GM23338 (cell line): ENCODE results near the gene SPATC1L. TPM values are rescaled to one million over a fixed set of nuclear protein-coding genes. Genes with fewer than 3 reads are reported as not detected.

Experiments
- CREB1 ChIP-seq: fragments of 250-450 bp; sonication (Bioruptor Pico); IDR thresholded peaks from 2 replicates; pipeline ENCODE4 v1.5.0; 2020; ENCODE audit warnings: low read depth, mild to moderate bottlenecking, moderate library complexity
- CTCF ChIP-seq, 2 experiments: fragments of 200-600 bp in 1 of 2; sonication (generic) in 1 of 2; conservative IDR thresholded peaks; 2 replicates each; pipeline versions ENCODE4 v1.5.1 to v1.6.1; 2016 to 2017; ENCODE audit warnings: antibody characterized with exemption in 2 of 2, low read depth in 2 of 2, mild to moderate bottlenecking in 2 of 2, moderate library complexity in 1 of 2
- EZH2 ChIP-seq: fragments of 200-600 bp; sonication (generic); IDR thresholded peaks from one replicate; pipeline ENCODE4 v1.8.0; 2017; ENCODE audit warnings: antibody characterized with exemption, mild to moderate bottlenecking, low read depth; ENCODE audit not compliant: unreplicated experiment
- EZH2phosphoT487 ChIP-seq: fragments of 200-600 bp; sonication (generic); IDR thresholded peaks from one replicate; pipeline ENCODE4 v1.8.1; 2018; ENCODE audit warnings: antibody characterized with exemption; ENCODE audit not compliant: unreplicated experiment
- NANOG ChIP-seq: IDR thresholded peaks from 2 replicates; pipeline ENCODE4 v1.6.1; 2016; ENCODE audit warnings: antibody characterized with exemption, borderline replicate concordance
- POLR2AphosphoS5 ChIP-seq: IDR thresholded peaks from 2 replicates; pipeline ENCODE4 v1.6.1; 2016; ENCODE audit warnings: antibody characterized with exemption, low read depth
- ZNF462 ChIP-seq: fragments of 250-450 bp; sonication (Bioruptor Pico); IDR thresholded peaks from 2 replicates; pipeline ENCODE4 v1.5.0; 2020; ENCODE audit warnings: mild to moderate bottlenecking, moderate library complexity
- polyA plus RNA-seq: library from polyadenylated mRNA; unstranded; fragments of >200 nt; fragmentation: Nextera tagmentation; extraction: Ambion mirVana; gene quantifications from 2 replicates; pipeline ENCODE4 v1.2.1, GENCODE V29; 2016
- total RNA-seq: library from RNA; depleted of rRNA; stranded (reverse); fragments of >200 nt; shearing (Covaris generic); gene quantifications from 2 replicates; pipeline ENCODE4 v1.2.3, GENCODE V29; 2014

SPATC1L gene
- total and polyA plus RNA-seq, 2 experiments from 2014 or later = 37.6 to 70.2 TPM

DNA sequence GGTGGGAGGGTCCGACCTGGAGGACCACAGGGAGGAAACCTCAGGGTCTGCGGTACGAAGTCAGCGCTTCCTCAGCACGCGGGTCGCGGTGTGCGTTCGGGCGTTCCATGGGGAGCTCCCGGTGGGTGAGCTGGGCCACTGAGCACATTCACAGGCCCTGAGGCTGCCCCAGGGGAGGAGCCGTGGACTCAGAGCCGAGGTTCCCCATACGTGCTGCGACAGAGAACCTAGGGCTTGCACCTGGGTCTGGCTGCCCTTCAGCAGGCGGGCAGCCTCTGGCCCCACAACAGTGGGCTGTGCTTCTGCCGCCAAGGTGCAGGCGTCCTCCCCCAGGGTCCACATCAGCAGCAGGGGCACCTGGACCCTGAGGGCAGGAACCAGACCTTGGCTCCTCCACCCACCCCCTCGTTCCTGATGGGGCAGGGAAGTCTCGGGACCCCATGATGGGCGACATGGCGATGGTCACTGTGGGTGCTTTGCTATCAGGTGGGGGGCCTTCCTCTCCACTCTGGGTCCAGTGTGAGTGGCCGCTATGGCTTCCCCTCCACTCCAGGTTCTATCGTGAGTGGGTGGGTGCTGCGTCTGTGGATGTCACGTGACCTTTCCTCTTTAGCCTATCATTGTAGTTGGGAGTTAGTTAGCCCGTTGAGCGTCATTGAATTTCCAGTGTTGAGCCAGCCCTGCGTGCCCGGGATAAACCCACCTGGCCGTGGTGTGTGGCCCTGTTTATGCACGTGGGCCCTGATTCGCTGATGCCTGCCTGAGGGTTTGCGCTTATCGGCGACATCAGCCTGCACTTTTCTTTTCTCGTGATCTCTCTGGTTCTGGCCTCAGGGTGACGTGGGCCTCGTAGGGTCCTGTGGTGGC is 56.8 kb downstream of the SPATC1L start (continued):
- TF ChIP-seq ZNF462 (no peak), NANOG (no peak), CTCF (conservative IDR thresholded peaks at IDR 0.05; ENCODE audit: low read depth in 2 of 2) (no peak), CREB1 (CRISPR knock-in tag) (no peak), EZH2 (no peak), POLR2AphosphoS5 (no peak), EZH2phosphoT487 (no peak)
